Measurements from ENCODE around the gene LEPR. TPM values are rescaled to one million over a fixed set of nuclear protein-coding genes. Genes with fewer than 3 reads are reported as not detected.

The LEPR gene
- total RNA-seq, 2 donors from 2014 or later: 5.3 to 7.8 TPM

DNA sequence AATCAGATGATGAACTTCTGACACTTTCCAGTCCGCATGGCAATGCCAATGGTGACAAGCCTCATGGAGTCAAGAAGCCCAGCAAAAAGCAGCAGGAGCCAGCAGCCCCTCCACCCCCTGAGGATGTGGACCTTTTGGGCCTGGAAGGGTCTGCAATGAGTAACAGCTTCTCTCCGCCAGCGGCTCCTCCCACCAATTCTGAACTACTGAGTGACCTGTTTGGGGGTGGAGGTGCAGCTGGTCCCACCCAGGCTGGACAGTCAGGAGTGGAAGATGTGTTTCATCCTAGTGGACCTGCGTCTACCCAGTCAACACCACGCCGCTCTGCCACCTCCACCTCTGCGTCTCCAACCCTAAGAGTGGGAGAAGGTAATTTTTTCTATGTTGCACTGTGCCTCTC is 28.0 kb upstream of the LEPR start:
- TF ChIP-seq POLR2A (IDR thresholded peaks at IDR 0.05): no peak
- TF ChIP-seq, protein P1, sequence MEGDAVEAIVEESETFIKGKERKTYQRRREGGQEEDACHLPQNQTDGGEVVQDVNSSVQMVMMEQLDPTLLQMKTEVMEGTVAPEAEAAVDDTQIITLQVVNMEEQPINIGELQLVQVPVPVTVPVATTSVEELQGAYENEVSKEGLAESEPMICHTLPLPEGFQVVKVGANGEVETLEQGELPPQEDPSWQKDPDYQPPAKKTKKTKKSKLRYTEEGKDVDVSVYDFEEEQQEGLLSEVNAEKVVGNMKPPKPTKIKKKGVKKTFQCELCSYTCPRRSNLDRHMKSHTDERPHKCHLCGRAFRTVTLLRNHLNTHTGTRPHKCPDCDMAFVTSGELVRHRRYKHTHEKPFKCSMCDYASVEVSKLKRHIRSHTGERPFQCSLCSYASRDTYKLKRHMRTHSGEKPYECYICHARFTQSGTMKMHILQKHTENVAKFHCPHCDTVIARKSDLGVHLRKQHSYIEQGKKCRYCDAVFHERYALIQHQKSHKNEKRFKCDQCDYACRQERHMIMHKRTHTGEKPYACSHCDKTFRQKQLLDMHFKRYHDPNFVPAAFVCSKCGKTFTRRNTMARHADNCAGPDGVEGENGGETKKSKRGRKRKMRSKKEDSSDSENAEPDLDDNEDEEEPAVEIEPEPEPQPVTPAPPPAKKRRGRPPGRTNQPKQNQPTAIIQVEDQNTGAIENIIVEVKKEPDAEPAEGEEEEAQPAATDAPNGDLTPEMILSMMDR (IDR thresholded peaks at IDR 0.05): no peak
- Histone ChIP-seq H3K4me3 (no peak overlapping the region), H3K36me3 (replicated peaks in 1 of 2; ENCODE audit: insufficient read depth in 1 of 2, low read depth in 2 of 2) (no peaks in the 10 kb centered on the region), H3K27me3 (no peaks in the 10 kb centered on the region), H3K4me1 (peaks cover 7% of the 10 kb centered on the region), H3K9me3 (no peaks in the 10 kb centered on the region), H3K27ac (no peak overlapping the region)
- no peak for ATAC-seq
- intact Hi-C loops (cut with DNase I): no loop called here
- DNase-seq: no peak
- WGBS, 2 donors: 94 to 97% methylated on average over 7 of the region's 7 CpGs

GRCh38 chr1:65393347-65393746 is 27.1 kb upstream of the LEPR start:
- Histone ChIP-seq H3K4me1 (peaks cover 7% of the 10 kb centered on the region), H3K36me3 (replicated peaks in 1 of 2; ENCODE audit: insufficient read depth in 1 of 2, low read depth in 2 of 2) (no peaks in the 10 kb centered on the region), H3K9me3 (no peaks in the 10 kb centered on the region), H3K27ac (no peak overlapping the region), H3K4me3 (no peak overlapping the region), H3K27me3 (no peaks in the 10 kb centered on the region)
- TF ChIP-seq, protein P1 (IDR thresholded peaks at IDR 0.05): no peak
- no peak for TF ChIP-seq POLR2A (IDR thresholded peaks at IDR 0.05)
- DNase-seq (no peak), ATAC-seq (no peak)
- intact Hi-C loops (cut with DNase I): no loop called here
- WGBS, 2 donors: 85 to 89% methylated on average over 2 of the region's 2 CpGs

GRCh38 chr1:65393928-65394327 is 26.5 kb upstream of the LEPR start:
- Histone ChIP-seq H3K9me3 (no peaks in the 10 kb centered on the region), H3K27me3 (no peaks in the 10 kb centered on the region), H3K36me3 (replicated peaks in 1 of 2; ENCODE audit: insufficient read depth in 1 of 2, low read depth in 2 of 2) (no peaks in the 10 kb centered on the region), H3K4me1 (peaks cover 7% of the 10 kb centered on the region), H3K27ac (no peak overlapping the region), H3K4me3 (no peak overlapping the region)
- TF ChIP-seq, protein P1 (IDR thresholded peaks at IDR 0.05): no peak
- TF ChIP-seq POLR2A (IDR thresholded peaks at IDR 0.05): no peak
- peak; percentile 40 for ATAC-seq
- intact Hi-C loops (cut with DNase I): no loop called here
- WGBS, 2 donors: 40 to 43% methylated on average over 1 of the region's 1 CpG
- peak in 2 of 4 donors; percentile 11 to 35 for DNase-seq

GRCh38 chr1:65395887-65396612 is 24.4 kb upstream of the LEPR start:
- Histone ChIP-seq H3K27me3 (no peaks in the 10 kb centered on the region), H3K27ac (no peak overlapping the region), H3K4me3 (no peak overlapping the region), H3K4me1 (peaks cover 7% of the 10 kb centered on the region), H3K36me3 (replicated peaks in 1 of 2; ENCODE audit: insufficient read depth in 1 of 2, low read depth in 2 of 2) (no peaks in the 10 kb centered on the region), H3K9me3 (no peaks in the 10 kb centered on the region)
- 90 to 95% methylated on average over 3 of the region's 3 CpGs for WGBS, 2 donors
- no peak for TF ChIP-seq POLR2A (IDR thresholded peaks at IDR 0.05)
- TF ChIP-seq, protein P1 (IDR thresholded peaks at IDR 0.05): no peak
- intact Hi-C loops (cut with DNase I): no loop called here
- ATAC-seq (no peak), DNase-seq (no peak)

DNA sequence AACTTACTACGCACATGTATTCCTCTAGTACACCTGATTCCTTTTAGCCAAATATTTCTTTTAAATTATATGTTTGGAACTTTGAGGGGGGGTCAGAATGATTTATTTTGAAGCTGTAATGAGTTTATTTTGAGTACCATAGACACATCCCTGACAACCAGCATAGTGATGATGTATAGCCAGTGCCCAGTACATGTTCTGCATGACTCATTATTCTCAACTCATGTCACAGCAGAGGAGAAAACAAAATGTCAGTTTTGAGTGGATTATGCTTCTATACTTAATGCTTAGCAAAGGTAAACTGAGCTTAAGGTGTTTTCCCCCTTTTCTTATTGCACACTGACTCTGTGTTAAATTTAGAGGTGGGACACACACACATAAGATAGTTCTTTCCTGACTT is 22.4 kb upstream of the LEPR start:
- WGBS, 2 donors: 97 to 100% methylated on average over 1 of the region's 1 CpG

More for the DNA sequence above, 22.4 kb upstream of the LEPR start:
- intact Hi-C loops (cut with DNase I): no loop called here
- no peaks in the 10 kb centered on the region for H3K36me3 ChIP-seq (replicated peaks in 1 of 2; ENCODE audit: insufficient read depth in 1 of 2, low read depth in 2 of 2)
- no peak overlapping the region for H3K4me3 ChIP-seq
- peaks cover 7% of the 10 kb centered on the region for H3K4me1 ChIP-seq
- DNase-seq (no peak), ATAC-seq (no peak)
- no peak overlapping the region for H3K27ac ChIP-seq
- H3K9me3 ChIP-seq: no peaks in the 10 kb centered on the region
- H3K27me3 ChIP-seq: no peaks in the 10 kb centered on the region
- TF ChIP-seq, protein P1 (IDR thresholded peaks at IDR 0.05): no peak
- no peak for TF ChIP-seq POLR2A (IDR thresholded peaks at IDR 0.05)

Measured in body of pancreas (tissue), 4 donors.